Activated CD8-positive, alpha-beta T cell treated with anti-CD3 and anti-CD28 coated beads for 36 hours (primary cell): Measurements from ENCODE around the gene PPP2R3A. TPM values are rescaled to one million over a fixed set of nuclear protein-coding genes. Genes with fewer than 3 reads are reported as not detected.

Experiments used
- ATAC-seq: fragments of 200-7000 bp; cut with Tn5 transposase; one replicate; pipeline ENCODE4 v1.10.0; 2021; ENCODE audit warnings: mild to moderate bottlenecking, moderate library complexity
- CTCF ChIA-PET: fragments of 350-600 bp; sonication (Branson Sonifier 250); formaldehyde crosslinking; loops from one replicate; lab custom pipeline; 2021; ENCODE audit warnings: antibody characterized with exemption; lab: Charles Lee
- POLR2A ChIA-PET: fragments of 350-600 bp; sonication (Branson Sonifier 250); formaldehyde crosslinking; loops from one replicate; lab custom pipeline; 2021; ENCODE audit warnings: antibody characterized with exemption; lab: Charles Lee
- DNase-seq: peaks from one replicate; pipeline ENCODE4 v3.0.0-alpha.2; 2020
- H3K27ac Mint-ChIP-seq: one replicate; pipeline ENCODE4 v1.8.0; 2021; ENCODE audit warnings: mild to moderate bottlenecking, mixed read lengths
- H3K27me3 Mint-ChIP-seq: one replicate; pipeline ENCODE4 v1.8.0; 2021; ENCODE audit warnings: mixed read lengths
- H3K36me3 Mint-ChIP-seq: one replicate; pipeline ENCODE4 v1.8.0; 2021; ENCODE audit warnings: low read depth, mixed read lengths
- H3K4me1 Mint-ChIP-seq: one replicate; pipeline ENCODE4 v1.8.0; 2021; ENCODE audit warnings: low read depth, mixed read lengths
- H3K4me3 Mint-ChIP-seq: one replicate; pipeline ENCODE4 v1.8.0; 2021; ENCODE audit warnings: mild to moderate bottlenecking, moderate library complexity, mixed read lengths
- H3K9me3 Mint-ChIP-seq: one replicate; pipeline ENCODE4 v1.8.0; 2021; ENCODE audit warnings: mixed read lengths
- CTCF ChIP-seq: fragments of 200-600 bp; IDR thresholded peaks from one replicate; pipeline ENCODE4 v1.8.0; 2022; ENCODE audit warnings: antibody characterized with exemption, mild to moderate bottlenecking
- intact Hi-C: fragments of 100-400 bp; cut with micrococcal nuclease; formaldehyde crosslinking; loops from one replicate; pipeline ENCODE4 v1.10.0; 2022
- total RNA-seq, 2 experiments: library from RNA; stranded (reverse); gene quantifications; one replicate each; pipeline ENCODE4 v1.2.3, GENCODE V29; 2021

The PPP2R3A gene
- total RNA-seq, 2 experiments from 2014 or later = 0.16 to 0.51 TPM

- intact Hi-C loops = no loop called here
- Mint-ChIP-seq H3K4me1 (no peaks in the 10 kb centered on the region), H3K27ac (no peak overlapping the region), H3K36me3 (no peaks in the 10 kb centered on the region), H3K4me3 (no peak overlapping the region), H3K27me3 (peaks cover 22% of the 10 kb centered on the region), H3K9me3 (no peaks in the 10 kb centered on the region)
- ChIA-PET CTCF (interaction anchor here (1.3 kb wide), 1 partner anchor 98 kb away, joined by 5 read pairs; no protein-coding TSS in a partner anchor), POLR2A (no interaction called here)
- ATAC-seq (no peak), DNase-seq (no peak)
- TF ChIP-seq CTCF = no peak
Measured at GRCh38 chr3:135944831-135945230, 20.7 kb upstream of the PPP2R3A start.

DNA sequence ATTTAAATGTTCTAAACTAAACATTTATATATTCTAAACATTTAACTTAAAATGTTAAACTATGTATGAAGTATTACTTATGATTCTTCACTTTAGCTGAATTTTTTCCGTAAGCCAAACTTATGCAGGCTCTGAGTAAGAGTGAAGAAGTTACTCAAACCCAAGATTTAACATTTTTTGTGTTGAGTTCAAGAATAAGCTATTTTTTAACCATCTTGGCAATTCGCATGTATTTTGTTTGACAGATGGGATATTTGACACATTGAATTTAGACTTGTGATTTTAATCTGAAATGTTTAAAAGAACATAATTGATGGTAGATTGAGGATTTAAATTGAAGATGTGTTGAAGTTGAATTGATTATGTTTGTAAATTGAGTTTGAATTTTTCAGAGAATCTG lies 14.6 kb upstream of the PPP2R3A start:
- Mint-ChIP-seq H3K27me3 (peaks cover 11% of the 10 kb centered on the region), H3K27ac (no peak overlapping the region), H3K36me3 (no peaks in the 10 kb centered on the region), H3K9me3 (peaks cover 1% of the 10 kb centered on the region), H3K4me1 (no peaks in the 10 kb centered on the region), H3K4me3 (no peak overlapping the region)
- CTCF ChIA-PET = no interaction called here
- DNase-seq (no peak), ATAC-seq (no peak)
- intact Hi-C loops = no loop called here
- POLR2A ChIA-PET = no interaction called here
- TF ChIP-seq CTCF = no peak

DNA sequence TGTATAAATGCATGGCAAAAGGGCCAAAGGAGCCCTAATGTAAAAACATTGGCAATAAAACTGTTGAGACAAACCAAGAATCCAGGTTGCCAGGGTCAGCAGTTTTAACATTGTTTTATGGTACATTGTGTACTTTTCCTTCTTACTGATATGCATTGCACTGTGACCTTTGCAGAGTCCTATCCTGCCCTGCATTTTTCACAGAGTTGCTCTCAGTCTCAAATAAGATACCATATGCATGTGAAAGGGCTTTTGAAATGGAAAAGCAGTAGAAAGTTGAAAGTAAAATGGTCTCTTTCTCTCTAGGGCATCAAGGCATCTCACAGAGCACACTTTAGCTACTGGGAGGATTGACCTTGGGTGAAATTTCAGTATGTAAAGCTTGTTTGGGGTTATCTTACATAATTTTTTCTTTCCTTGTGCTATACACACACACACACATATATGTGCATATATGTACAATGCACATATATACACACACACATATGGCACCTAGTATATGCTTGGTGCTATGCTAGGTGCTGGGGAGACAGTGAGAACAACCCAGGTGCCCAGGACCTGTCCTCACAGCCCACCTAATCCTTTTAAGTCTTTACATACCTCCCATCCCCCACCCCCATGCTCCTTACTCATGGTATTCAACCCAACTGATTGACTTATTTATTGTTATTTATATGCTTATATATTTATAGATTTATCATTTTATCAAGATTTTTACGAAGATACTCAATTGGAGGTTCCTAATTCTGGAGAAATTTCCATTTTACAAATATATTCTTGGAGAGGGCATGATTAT lies 1.2 kb upstream of the PPP2R3A start:
- no peak for ATAC-seq
- no peak overlapping the region for H3K4me3 Mint-ChIP-seq
- no peak overlapping the region for H3K27ac Mint-ChIP-seq

DNA sequence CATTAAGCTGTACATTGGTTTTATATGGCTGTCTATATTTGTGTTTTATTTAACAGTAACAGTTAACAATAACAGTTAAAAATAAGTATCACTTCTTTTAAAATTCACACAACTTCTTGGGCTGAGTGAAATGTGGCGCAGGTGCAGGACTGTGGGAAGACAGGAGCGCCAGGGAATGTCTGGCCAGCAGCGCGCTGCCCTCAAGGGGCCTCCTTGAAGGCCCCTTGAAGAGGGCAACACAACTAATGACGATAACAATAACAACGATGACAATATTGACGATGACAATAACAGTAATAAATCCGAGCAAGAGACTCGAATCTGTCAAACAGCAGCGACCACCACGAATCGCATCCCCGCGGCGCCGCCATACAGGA lies 411 bp upstream of the PPP2R3A start:
- H3K27me3 Mint-ChIP-seq = peaks cover 27% of the 10 kb centered on the region
- ATAC-seq (no peak), DNase-seq (no peak)
- H3K4me3 Mint-ChIP-seq = peak overlapping the region; percentile 64
- H3K36me3 Mint-ChIP-seq = no peaks in the 10 kb centered on the region
- H3K4me1 Mint-ChIP-seq = peaks cover 10% of the 10 kb centered on the region
- ChIA-PET POLR2A (no interaction called here), CTCF (no interaction called here)
- intact Hi-C loops = no loop called here
- peaks cover 10% of the 10 kb centered on the region for H3K9me3 Mint-ChIP-seq
- no peak overlapping the region for H3K27ac Mint-ChIP-seq
- TF ChIP-seq CTCF = no peak

More for the DNA sequence above, 1.2 kb upstream of the PPP2R3A start:
- Mint-ChIP-seq H3K27me3 (peaks cover 27% of the 10 kb centered on the region), H3K9me3 (peaks cover 13% of the 10 kb centered on the region), H3K36me3 (no peaks in the 10 kb centered on the region), H3K4me1 (peaks cover 10% of the 10 kb centered on the region)
- intact Hi-C loops = no loop called here
- ChIA-PET CTCF (no interaction called here), POLR2A (no interaction called here)
- DNase-seq = no peak
- no peak for TF ChIP-seq CTCF

DNA sequence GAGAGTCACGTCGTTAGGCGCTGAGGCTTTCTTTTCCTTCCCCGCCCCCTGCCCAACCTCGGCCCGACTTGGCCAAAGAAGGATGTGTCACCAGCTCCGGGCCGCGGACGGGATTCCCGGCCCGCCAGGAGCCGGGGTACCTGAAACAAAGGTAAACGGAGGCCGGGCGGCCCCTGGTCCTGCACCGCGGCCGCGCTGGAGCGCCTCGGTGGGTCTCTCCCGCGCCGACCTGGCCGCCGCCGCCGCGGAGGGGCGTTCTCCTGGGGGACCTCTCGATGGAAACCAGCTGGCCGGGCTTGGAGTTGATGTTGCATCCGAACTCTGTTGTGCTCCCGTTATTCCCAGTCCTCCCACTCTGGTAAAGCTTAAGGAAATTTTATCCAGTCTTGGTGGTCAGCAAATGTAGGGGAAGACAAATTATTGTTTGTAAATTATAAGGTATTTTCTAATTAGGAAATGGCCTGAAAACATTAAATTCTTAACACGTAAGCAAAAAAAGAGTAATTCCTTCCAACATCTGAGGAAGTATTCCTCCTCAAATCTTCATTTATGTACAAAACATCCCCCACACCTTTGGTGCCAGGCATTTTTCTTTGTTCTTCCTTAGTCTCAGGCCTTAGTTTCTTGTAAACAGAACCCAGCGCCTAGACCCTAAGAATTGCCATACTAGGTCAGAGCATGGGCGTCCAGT lies 888 bp downstream of the PPP2R3A start:
- DNase-seq = no peak
- peaks cover 10% of the 10 kb centered on the region for H3K4me1 Mint-ChIP-seq
- TF ChIP-seq CTCF = no peak
- intact Hi-C loops = no loop called here
- ATAC-seq = peak; percentile 7
- peaks cover 30% of the 10 kb centered on the region for H3K27me3 Mint-ChIP-seq
- no peaks in the 10 kb centered on the region for H3K36me3 Mint-ChIP-seq
- H3K9me3 Mint-ChIP-seq = peaks cover 2% of the 10 kb centered on the region
- CTCF ChIA-PET = interaction anchor here (0.9 to 1.0 kb wide), 2 partner anchors 27 to 284 kb away, joined by 3 read pairs; partner anchors contain the start of gene PCCB
- no peak overlapping the region for H3K27ac Mint-ChIP-seq
- POLR2A ChIA-PET = interaction anchor here (0.6 kb wide), 1 partner anchor 631 kb away, joined by 3 read pairs; no protein-coding TSS in a partner anchor
- peak overlapping the region; percentile 66 for H3K4me3 Mint-ChIP-seq
